PC-3 (cell line): ENCODE data around the gene IL1RN. TPM values are rescaled to one million over a fixed set of nuclear protein-coding genes. Genes with fewer than 3 reads are reported as not detected.

Experiments used
- ATAC-seq: fragments of 200-7000 bp; cut with Tn5 transposase; 2 replicates; pipeline ENCODE4 v1.9.1; 2020; ENCODE audit warnings: mild to moderate bottlenecking, moderate library complexity
- BruUV-seq: library from RNA; stranded (reverse); fragments of 400-500 nt; replicated peaks from 2 replicates; lab custom pipeline; 2021; lab: Mats Ljungman, UMichigan
- CTCF ChIA-PET: fragments of 300-600 bp; sonication (Branson Sonifier 250); formaldehyde crosslinking; loops from one replicate; lab custom pipeline; 2022; ENCODE audit warnings: antibody characterized with exemption; lab: Charles Lee
- POLR2A ChIA-PET: fragments of 300-600 bp; sonication (Branson Sonifier 250); formaldehyde crosslinking; loops from one replicate; lab custom pipeline; 2022; ENCODE audit warnings: antibody characterized with exemption; ENCODE audit not compliant: unreplicated experiment; lab: Charles Lee
- DNase-seq: peaks from one replicate; pipeline ENCODE4 v3.0.0-alpha.2; 2015
- H2AFZ ChIP-seq: fragments of 300-600 bp; sonication (generic); 2 replicates; pipeline ENCODE4 v1.6.0; 2016; ENCODE audit warnings: antibody characterized with exemption, low read length
- H3F3A ChIP-seq: fragments of 300-600 bp; sonication (generic); one replicate; pipeline ENCODE4 v1.6.0; 2017; ENCODE audit warnings: antibody characterized with exemption, low read length, control low read depth, mild to moderate bottlenecking; ENCODE audit not compliant: unreplicated experiment
- H3K27ac ChIP-seq: fragments of 300-600 bp; sonication (generic); 2 replicates; pipeline ENCODE4 v1.5.1; 2016; ENCODE audit warnings: mild to moderate bottlenecking, low read length
- H3K27me3 ChIP-seq: fragments of 300-600 bp; sonication (generic); 2 replicates; pipeline ENCODE4 v1.6.1; 2016; ENCODE audit warnings: low read length, mixed read lengths
- H3K36me3 ChIP-seq: fragments of 300-600 bp; sonication (generic); 2 replicates; pipeline ENCODE4 v1.6.1; 2016; ENCODE audit warnings: low read depth, mixed run types, low read length, mixed read lengths
- H3K4me1 ChIP-seq: fragments of 300-600 bp; sonication (generic); 2 replicates; pipeline ENCODE4 v1.5.1; 2016; ENCODE audit warnings: low read length; ENCODE audit not compliant: insufficient read depth
- H3K4me2 ChIP-seq: fragments of 300-600 bp; sonication (generic); 2 replicates; pipeline ENCODE4 v1.6.0; 2016; ENCODE audit warnings: low read length
- H3K4me3 ChIP-seq: fragments of 300-600 bp; sonication (generic); 2 replicates; pipeline ENCODE4 v1.5.1; 2016; ENCODE audit warnings: mild to moderate bottlenecking, low read length, mixed read lengths
- H3K79me2 ChIP-seq: fragments of 300-600 bp; sonication (generic); 2 replicates; pipeline ENCODE4 v1.6.1; 2017; ENCODE audit warnings: low read length, mixed read lengths
- H3K9ac ChIP-seq: fragments of 300-600 bp; sonication (generic); 2 replicates; pipeline ENCODE4 v1.6.0; 2016; ENCODE audit warnings: mild to moderate bottlenecking, low read length
- H3K9me2 ChIP-seq: fragments of 300-600 bp; sonication (generic); replicated peaks from 2 replicates; pipeline ENCODE4 v1.6.1; 2016; ENCODE audit warnings: mixed run types, low read length, mixed read lengths
- H3K9me3 ChIP-seq: fragments of 300-600 bp; sonication (generic); 2 replicates; pipeline ENCODE4 v1.6.1; 2016; ENCODE audit warnings: low read length, mixed read lengths
- H4K20me1 ChIP-seq: fragments of 300-600 bp; sonication (generic); 2 replicates; pipeline ENCODE4 v1.6.1; 2016; ENCODE audit warnings: low read length, mixed read lengths
- CTCF ChIP-seq: fragments of 300-600 bp; sonication (generic); conservative IDR thresholded peaks from 2 replicates; pipeline ENCODE4 v1.5.1; 2017; ENCODE audit warnings: antibody characterized with exemption, low read depth, mild to moderate bottlenecking, low read length
- EZH2 ChIP-seq: fragments of 300-600 bp; sonication (generic); IDR thresholded peaks from one replicate; pipeline ENCODE4 v1.6.1; 2017; ENCODE audit warnings: antibody characterized with exemption, mild to moderate bottlenecking, low read length; ENCODE audit not compliant: unreplicated experiment
- EZH2phosphoT487 ChIP-seq: fragments of 300-600 bp; sonication (generic); IDR thresholded peaks from 2 replicates; pipeline ENCODE4 v1.6.1; 2018; ENCODE audit warnings: mild to moderate bottlenecking, antibody characterized with exemption, low read length, borderline replicate concordance
- intact Hi-C: fragments of 100-400 bp; cut with micrococcal nuclease; formaldehyde crosslinking; loops from 2 replicates; pipeline ENCODE4 v1.9.0; 2023
- total RNA-seq: library from RNA; depleted of rRNA; stranded (reverse); fragments of >200 nt; gene quantifications from 2 replicates; pipeline ENCODE4 v1.2.3, GENCODE V29; 2014

The IL1RN gene
- total RNA-seq, 1 experiment from 2014 or later = 1.3 TPM

- Histone ChIP-seq H3K36me3 (no peaks in the 10 kb centered on the region), H3K9me3 (no peaks in the 10 kb centered on the region), H3K79me2 (no peaks in the 10 kb centered on the region), H3K9me2 (no peaks in the 10 kb centered on the region), H2AFZ (no peak overlapping the region), H3K4me1 (peaks cover 31% of the 10 kb centered on the region), H3K9ac (no peak overlapping the region), H4K20me1 (no peaks in the 10 kb centered on the region), H3K4me2 (no peak overlapping the region), H3K4me3 (no peak overlapping the region), H3K27me3 (no peaks in the 10 kb centered on the region), H3K27ac (no peak overlapping the region), H3F3A (no peaks in the 10 kb centered on the region)
- ATAC-seq (no peak), DNase-seq (no peak)
- POLR2A ChIA-PET = no interaction called here
- TF ChIP-seq CTCF (no peak), EZH2 (no peak), EZH2phosphoT487 (no peak)
- no TSS peak for BruUV-seq
- intact Hi-C loops = loop anchor here (5.0 kb wide), 1 partner anchor 291 kb away; no protein-coding TSS in a partner anchor
- CTCF ChIA-PET = no interaction called here
Measured at GRCh38 chr2:113081488-113082210, 45.7 kb upstream of the IL1RN start.

- Histone ChIP-seq H3K27ac (no peak overlapping the region), H4K20me1 (no peaks in the 10 kb centered on the region), H3K4me1 (peaks cover 16% of the 10 kb centered on the region), H3K4me2 (no peak overlapping the region), H3K9me3 (no peaks in the 10 kb centered on the region), H2AFZ (no peak overlapping the region), H3K36me3 (no peaks in the 10 kb centered on the region), H3K9me2 (no peaks in the 10 kb centered on the region), H3K27me3 (no peaks in the 10 kb centered on the region), H3K9ac (no peak overlapping the region), H3F3A (no peaks in the 10 kb centered on the region), H3K4me3 (no peak overlapping the region), H3K79me2 (no peaks in the 10 kb centered on the region)
- TF ChIP-seq CTCF (no peak), EZH2 (no peak), EZH2phosphoT487 (no peak)
- no peak for DNase-seq
- no TSS peak for BruUV-seq
- ATAC-seq = no peak
- intact Hi-C loops = loop anchor here (5.0 kb wide), 1 partner anchor 289 kb away; no protein-coding TSS in a partner anchor
- POLR2A ChIA-PET = no interaction called here
- CTCF ChIA-PET = no interaction called here
Measured at GRCh38 chr2:113083296-113083695, 44.1 kb upstream of the IL1RN start.
